Thoracic aorta (tissue), 2 donors: Measurements from ENCODE around the gene FAM163A. TPM values are rescaled to one million over a fixed set of nuclear protein-coding genes. Genes with fewer than 3 reads are reported as not detected.

ENCODE experiments used
- ATAC-seq: fragments of 150-250 bp; one replicate; pipeline ENCODE4 v1.8.0; 2017; ENCODE audit warnings: low read depth; ENCODE audit not compliant: insufficient number of reproducible peaks, low FRiP score
- DNase-seq: peaks from one replicate; pipeline ENCODE4 v3.0.0-alpha.2; 2020; ENCODE audit warnings: low spot score
- H3K27ac ChIP-seq, 2 donors: fragments of 200-600 bp; sonication (generic); 1 replicate in 1 of 2; 2 replicates in 1 of 2; pipeline ENCODE4 v1.5.1; 2016; ENCODE audit warnings: mild to moderate bottlenecking in 2 of 2, moderate library complexity in 2 of 2
- H3K27me3 ChIP-seq: fragments of 200-600 bp; sonication (generic); replicated peaks from 2 replicates; pipeline ENCODE4 v1.6.0; 2016; ENCODE audit warnings: mild to moderate bottlenecking; ENCODE audit not compliant: insufficient read depth
- H3K36me3 ChIP-seq: fragments of 200-600 bp; sonication (generic); one replicate; pipeline ENCODE4 v1.5.1; 2016
- H3K4me1 ChIP-seq, 2 donors: fragments of 200-600 bp; sonication (generic); 1 replicate in 1 of 2; 2 replicates in 1 of 2; pipeline versions ENCODE4 v1.5.1 to v1.6.0; 2016; ENCODE audit warnings: low read depth in 2 of 2, mild to moderate bottlenecking in 1 of 2; ENCODE audit not compliant: control insufficient read depth in 1 of 2
- H3K4me3 ChIP-seq: fragments of 200-600 bp; sonication (generic); 2 replicates; pipeline ENCODE4 v1.5.1; 2016; ENCODE audit warnings: mild to moderate bottlenecking
- H3K9me3 ChIP-seq: fragments of 200-600 bp; sonication (generic); 2 replicates; pipeline ENCODE4 v1.5.1; 2016
- CTCF ChIP-seq: fragments of 200-600 bp; sonication (generic); IDR thresholded peaks from one replicate; pipeline ENCODE4 v1.5.1; 2019; ENCODE audit warnings: antibody characterized with exemption
- total RNA-seq, 2 donors: library from RNA; depleted of rRNA; stranded (reverse); fragments of >200 nt; gene quantifications; one replicate each; pipeline versions ENCODE4 v1.1.0 to v1.2.3, GENCODE V29; 2016

FAM163A gene
- total RNA-seq, 2 donors from 2014 or later, result not detected

- no peaks in the 10 kb centered on the region for H3K9me3 ChIP-seq
- H3K36me3 ChIP-seq, result no peaks in the 10 kb centered on the region
- no peaks in the 10 kb centered on the region for H3K27me3 ChIP-seq
- no peak overlapping the region for H3K27ac ChIP-seq
- ATAC-seq, result no peak
- DNase-seq, result no peak
- TF ChIP-seq CTCF, result no peak
- no peaks in the 10 kb centered on the region for H3K4me1 ChIP-seq
- H3K4me3 ChIP-seq, result no peak overlapping the region
Measured at GRCh38 chr1:179805291-179806195, 62.5 kb downstream of the FAM163A start.

- Histone ChIP-seq H3K4me3 (no peak overlapping the region), H3K36me3 (no peaks in the 10 kb centered on the region), H3K27me3 (no peaks in the 10 kb centered on the region), H3K9me3 (no peaks in the 10 kb centered on the region), H3K27ac (no peak overlapping the region), H3K4me1 (no peaks in the 10 kb centered on the region)
- no peak for DNase-seq
- TF ChIP-seq CTCF, result no peak
- ATAC-seq, result no peak
Measured at GRCh38 chr1:179806333-179806732, 63.2 kb downstream of the FAM163A start.

GRCh38 chr1:179807291-179807690 lies 64.2 kb downstream of the FAM163A start:
- ATAC-seq, result no peak
- no peaks in the 10 kb centered on the region for H3K27me3 ChIP-seq
- no peaks in the 10 kb centered on the region for H3K36me3 ChIP-seq
- TF ChIP-seq CTCF, result no peak
- H3K27ac ChIP-seq, result no peak overlapping the region
- DNase-seq, result no peak
- H3K4me3 ChIP-seq, result no peak overlapping the region
- H3K4me1 ChIP-seq, result no peaks in the 10 kb centered on the region
- H3K9me3 ChIP-seq, result no peaks in the 10 kb centered on the region

- Histone ChIP-seq H3K4me1 (no peaks in the 10 kb centered on the region), H3K4me3 (no peak overlapping the region), H3K9me3 (no peaks in the 10 kb centered on the region), H3K27ac (no peak overlapping the region), H3K27me3 (no peaks in the 10 kb centered on the region), H3K36me3 (no peaks in the 10 kb centered on the region)
- no peak for DNase-seq
- ATAC-seq, result no peak
- TF ChIP-seq CTCF, result no peak
Measured at GRCh38 chr1:179807691-179808485, 64.8 kb downstream of the FAM163A start.

- DNase-seq, result no peak
- no peak for TF ChIP-seq CTCF
- Histone ChIP-seq H3K36me3 (no peaks in the 10 kb centered on the region), H3K9me3 (no peaks in the 10 kb centered on the region), H3K27me3 (no peaks in the 10 kb centered on the region), H3K27ac (no peak overlapping the region), H3K4me3 (no peak overlapping the region), H3K4me1 (no peaks in the 10 kb centered on the region)
- no peak for ATAC-seq
Measured at GRCh38 chr1:179808503-179808902, 65.4 kb downstream of the FAM163A start.
